Type B pancreatic cell (in vitro differentiated cells): ENCODE results near the gene DENND11. TPM values are rescaled to one million over a fixed set of nuclear protein-coding genes. Genes with fewer than 3 reads are reported as not detected.

Experiments used
- DNase-seq: peaks from one replicate; pipeline ENCODE4 v3.0.0; 2021; ENCODE audit warnings: mixed read lengths; ENCODE audit not compliant: unreplicated experiment; ENCODE audit errors: extremely low spot score
- H3K27ac Mint-ChIP-seq: 2 replicates; pipeline ENCODE4 v1.8.0; 2021; ENCODE audit warnings: mild to moderate bottlenecking, mixed read lengths
- H3K27me3 Mint-ChIP-seq: 2 replicates; pipeline ENCODE4 v1.8.0; 2021; ENCODE audit warnings: mixed read lengths
- H3K36me3 Mint-ChIP-seq: 2 replicates; pipeline ENCODE4 v1.8.0; 2021; ENCODE audit warnings: mixed read lengths
- H3K4me1 Mint-ChIP-seq: one replicate; pipeline ENCODE4 v1.8.0; 2021; ENCODE audit warnings: mixed read lengths; ENCODE audit not compliant: unreplicated experiment
- H3K4me3 Mint-ChIP-seq: 2 replicates; pipeline ENCODE4 v1.8.0; 2021; ENCODE audit warnings: mild to moderate bottlenecking, mixed read lengths
- H3K9me3 Mint-ChIP-seq: 2 replicates; pipeline ENCODE4 v1.8.0; 2021; ENCODE audit warnings: mixed read lengths
- CTCF ChIP-seq: fragments of 200-600 bp; sonication (generic); conservative IDR thresholded peaks from 2 replicates; pipeline ENCODE4 v1.5.0; 2021; ENCODE audit warnings: antibody characterized with exemption, mild to moderate bottlenecking
- total RNA-seq: library from RNA; stranded (reverse); gene quantifications from 2 replicates; pipeline ENCODE4 v1.2.1, GENCODE V29; 2021; ENCODE audit warnings: low replicate concordance

Gene DENND11
- total RNA-seq, 1 donor from 2014 or later = 19.8 TPM

GRCh38 chr7:141713890-141714289 is 11.9 kb upstream of the DENND11 start:
- Mint-ChIP-seq H3K36me3 (no peaks in the 10 kb centered on the region), H3K4me3 (no peak overlapping the region), H3K27ac (no peak overlapping the region), H3K4me1 (no peaks in the 10 kb centered on the region), H3K27me3 (no peaks in the 10 kb centered on the region), H3K9me3 (no peaks in the 10 kb centered on the region)
- TF ChIP-seq CTCF = no peak
- no peak for DNase-seq

GRCh38 chr7:141712603-141713255 is 10.8 kb upstream of the DENND11 start:
- no peak for TF ChIP-seq CTCF
- H3K27ac Mint-ChIP-seq = no peak overlapping the region
- no peak overlapping the region for H3K4me3 Mint-ChIP-seq
- H3K4me1 Mint-ChIP-seq = no peaks in the 10 kb centered on the region
- no peak for DNase-seq
- no peaks in the 10 kb centered on the region for H3K27me3 Mint-ChIP-seq
- no peaks in the 10 kb centered on the region for H3K36me3 Mint-ChIP-seq
- H3K9me3 Mint-ChIP-seq = no peaks in the 10 kb centered on the region

GRCh38 chr7:141710301-141710700 is 8.3 kb upstream of the DENND11 start:
- no peak for TF ChIP-seq CTCF
- Mint-ChIP-seq H3K9me3 (no peaks in the 10 kb centered on the region), H3K27ac (no peak overlapping the region), H3K4me1 (no peaks in the 10 kb centered on the region), H3K27me3 (peaks cover 7% of the 10 kb centered on the region), H3K4me3 (no peak overlapping the region), H3K36me3 (no peaks in the 10 kb centered on the region)
- no peak for DNase-seq

GRCh38 chr7:141709749-141710148 is 7.8 kb upstream of the DENND11 start:
- H3K9me3 Mint-ChIP-seq = no peaks in the 10 kb centered on the region

GRCh38 chr7:141709318-141709717 is 7.4 kb upstream of the DENND11 start:
- H3K27ac Mint-ChIP-seq = no peak overlapping the region
- no peak overlapping the region for H3K4me3 Mint-ChIP-seq
- peaks cover 14% of the 10 kb centered on the region for H3K27me3 Mint-ChIP-seq
- no peaks in the 10 kb centered on the region for H3K36me3 Mint-ChIP-seq
- DNase-seq = no peak
- no peak for TF ChIP-seq CTCF
- no peaks in the 10 kb centered on the region for H3K9me3 Mint-ChIP-seq
- peaks cover 1% of the 10 kb centered on the region for H3K4me1 Mint-ChIP-seq

More at GRCh38 chr7:141709749-141710148, 7.8 kb upstream of the DENND11 start:
- Mint-ChIP-seq H3K27me3 (peaks cover 9% of the 10 kb centered on the region), H3K4me3 (no peak overlapping the region), H3K27ac (no peak overlapping the region), H3K4me1 (no peaks in the 10 kb centered on the region), H3K36me3 (no peaks in the 10 kb centered on the region)
- no peak for TF ChIP-seq CTCF
- DNase-seq = no peak
